OCI-LY1 (cell line): ENCODE data around the gene TTYH3.

Experiments
- H2AFZ ChIP-seq: fragments of 200-600 bp; sonication (generic), shearing (Covaris generic); 2 replicates; pipeline ENCODE4 v1.6.0; 2014; ENCODE audit warnings: antibody characterized with exemption, mild to moderate bottlenecking, low read length
- H3F3A ChIP-seq: fragments of 200-600 bp; sonication (generic), shearing (Covaris generic); 2 replicates; pipeline ENCODE4 v1.6.0; 2014; ENCODE audit warnings: mild to moderate bottlenecking, antibody characterized with exemption, low read length, moderate library complexity; ENCODE audit not compliant: insufficient read depth
- H3K27ac ChIP-seq: fragments of 200-600 bp; sonication (generic); 2 replicates; pipeline ENCODE4 v1.5.1; 2014; ENCODE audit warnings: low read length, mixed run types, mild to moderate bottlenecking, low read depth; ENCODE audit not compliant: poor library complexity, severe bottlenecking
- H3K27me3 ChIP-seq: fragments of 200-600 bp; sonication (generic); 2 replicates; pipeline ENCODE4 v1.6.0; 2014; ENCODE audit warnings: antibody characterized with exemption, mild to moderate bottlenecking, low read length, moderate library complexity; ENCODE audit not compliant: insufficient read depth
- H3K36me3 ChIP-seq: fragments of 200-600 bp; sonication (generic); 2 replicates; pipeline ENCODE4 v1.6.1; 2014; ENCODE audit warnings: mild to moderate bottlenecking, antibody characterized with exemption, low read length, moderate library complexity, mixed read lengths; ENCODE audit not compliant: insufficient read depth
- H3K4me1 ChIP-seq: fragments of 200-600 bp; sonication (generic); 2 replicates; pipeline ENCODE4 v1.5.1; 2014; ENCODE audit warnings: mild to moderate bottlenecking, low read length, moderate library complexity; ENCODE audit not compliant: insufficient read depth, severe bottlenecking
- H3K4me2 ChIP-seq: fragments of 200-600 bp; sonication (generic), shearing (Covaris generic); 2 replicates; pipeline ENCODE4 v1.6.1; 2014; ENCODE audit warnings: low read length
- H3K4me3 ChIP-seq: fragments of 200-600 bp; sonication (generic); 2 replicates; pipeline ENCODE4 v1.5.1; 2014; ENCODE audit warnings: low read length, low read depth, mild to moderate bottlenecking, mixed read lengths; ENCODE audit not compliant: poor library complexity, severe bottlenecking
- H3K79me2 ChIP-seq: fragments of 200-600 bp; shearing (Covaris generic); 2 replicates; pipeline ENCODE4 v1.6.1; 2016; ENCODE audit warnings: mixed run types, low read length, mixed read lengths; ENCODE audit not compliant: insufficient read depth
- H3K9ac ChIP-seq: fragments of 200-600 bp; sonication (generic), shearing (Covaris generic); 2 replicates; pipeline ENCODE4 v1.6.1; 2014; ENCODE audit warnings: mild to moderate bottlenecking, low read length, mixed read lengths
- H3K9me2 ChIP-seq: fragments of 200-600 bp; sonication (generic), shearing (Covaris generic); 2 replicates; pipeline ENCODE4 v1.6.1; 2014; ENCODE audit warnings: low read depth, mild to moderate bottlenecking, low read length, mixed read lengths
- H3K9me3 ChIP-seq: fragments of 200-600 bp; shearing (Covaris generic); 2 replicates; pipeline ENCODE4 v1.6.1; 2014; ENCODE audit warnings: low read length, mixed read lengths
- H4K20me1 ChIP-seq: fragments of 200-600 bp; sonication (generic), shearing (Covaris generic); 2 replicates; pipeline ENCODE4 v1.6.0; 2016; ENCODE audit warnings: mild to moderate bottlenecking, low read length; ENCODE audit not compliant: insufficient read depth
- EZH2 ChIP-seq: fragments of 200-600 bp; sonication (generic), shearing (Covaris generic); IDR thresholded peaks from 2 replicates; pipeline ENCODE4 v1.8.0; 2017; ENCODE audit warnings: borderline replicate concordance, mixed run types, mild to moderate bottlenecking, antibody characterized with exemption, low read length, moderate library complexity, mixed read lengths
- TF ChIP-seq, protein P1 (sequence below): fragments of 200-600 bp; sonication (generic), shearing (Covaris generic); IDR thresholded peaks from 2 replicates; pipeline ENCODE4 v1.5.1; 2017; ENCODE audit warnings: mild to moderate bottlenecking, antibody characterized with exemption, low read length, moderate library complexity, mixed read lengths

The TTYH3 gene

GRCh38 chr7:2699289-2699620, 67.5 kb downstream of the TTYH3 start:
- no peak overlapping the region for H3K4me3 ChIP-seq
- no peak for TF ChIP-seq EZH2
- TF ChIP-seq, protein P1, sequence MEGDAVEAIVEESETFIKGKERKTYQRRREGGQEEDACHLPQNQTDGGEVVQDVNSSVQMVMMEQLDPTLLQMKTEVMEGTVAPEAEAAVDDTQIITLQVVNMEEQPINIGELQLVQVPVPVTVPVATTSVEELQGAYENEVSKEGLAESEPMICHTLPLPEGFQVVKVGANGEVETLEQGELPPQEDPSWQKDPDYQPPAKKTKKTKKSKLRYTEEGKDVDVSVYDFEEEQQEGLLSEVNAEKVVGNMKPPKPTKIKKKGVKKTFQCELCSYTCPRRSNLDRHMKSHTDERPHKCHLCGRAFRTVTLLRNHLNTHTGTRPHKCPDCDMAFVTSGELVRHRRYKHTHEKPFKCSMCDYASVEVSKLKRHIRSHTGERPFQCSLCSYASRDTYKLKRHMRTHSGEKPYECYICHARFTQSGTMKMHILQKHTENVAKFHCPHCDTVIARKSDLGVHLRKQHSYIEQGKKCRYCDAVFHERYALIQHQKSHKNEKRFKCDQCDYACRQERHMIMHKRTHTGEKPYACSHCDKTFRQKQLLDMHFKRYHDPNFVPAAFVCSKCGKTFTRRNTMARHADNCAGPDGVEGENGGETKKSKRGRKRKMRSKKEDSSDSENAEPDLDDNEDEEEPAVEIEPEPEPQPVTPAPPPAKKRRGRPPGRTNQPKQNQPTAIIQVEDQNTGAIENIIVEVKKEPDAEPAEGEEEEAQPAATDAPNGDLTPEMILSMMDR = no peak

DNA sequence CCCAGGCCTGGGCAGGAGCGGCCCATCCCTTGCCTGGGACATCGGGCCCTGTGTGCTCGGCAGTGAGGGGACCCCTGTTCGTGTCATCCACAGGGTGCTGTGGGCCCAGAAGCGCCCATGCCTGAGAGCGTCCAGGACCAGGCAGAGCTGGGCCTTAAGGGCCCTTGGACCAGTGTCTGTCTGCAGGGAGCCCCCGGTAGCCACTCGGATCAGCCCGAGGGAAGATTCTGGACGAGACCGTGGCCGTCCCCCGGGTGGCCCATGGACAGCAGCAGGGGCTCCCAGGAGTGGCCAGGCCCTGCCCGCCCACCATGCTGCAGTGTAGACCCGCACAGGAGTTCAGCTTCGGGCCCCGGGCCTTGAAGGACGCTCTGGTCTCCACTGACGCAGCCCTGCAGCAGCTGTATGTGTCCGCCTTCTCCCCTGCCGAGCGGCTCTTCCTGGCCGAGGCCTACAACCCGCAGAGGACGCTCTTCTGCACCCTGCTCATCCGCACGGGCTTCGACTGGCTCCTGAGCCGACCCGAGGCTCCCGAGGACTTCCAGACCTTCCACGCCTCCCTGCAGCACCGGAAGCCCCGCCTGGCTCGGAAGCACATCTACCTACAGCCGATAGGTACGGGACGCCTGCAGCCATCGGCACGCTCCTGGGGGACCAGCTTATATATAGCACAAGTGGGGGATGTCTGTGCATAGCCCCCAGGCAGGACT, 68.5 kb downstream of the TTYH3 start:
- no peaks in the 10 kb centered on the region; the same call in 1 of the 2 replicates for H3K36me3 ChIP-seq
- H3K9me3 ChIP-seq = no peaks in the 10 kb centered on the region
- H3K4me3 ChIP-seq = no peak overlapping the region
- H3K27me3 ChIP-seq = peaks cover 4% of the 10 kb centered on the region; the same call in 1 of the 2 replicates
- no peak overlapping the region for H3K4me2 ChIP-seq
- no peak overlapping the region for H3K27ac ChIP-seq
- H4K20me1 ChIP-seq = no peaks in the 10 kb centered on the region
- H3K79me2 ChIP-seq = no peaks in the 10 kb centered on the region
- H3F3A ChIP-seq = no peaks in the 10 kb centered on the region
- H3K9me2 ChIP-seq = no peaks in the 10 kb centered on the region
- H3K9ac ChIP-seq = no peak overlapping the region
- TF ChIP-seq, protein P1 = no peak
- no peak for TF ChIP-seq EZH2
- H3K4me1 ChIP-seq = peaks cover 3% of the 10 kb centered on the region
- H2AFZ ChIP-seq = no peak overlapping the region

More at GRCh38 chr7:2699289-2699620, 67.5 kb downstream of the TTYH3 start:
- Histone ChIP-seq H3K9ac (no peak overlapping the region), H3K79me2 (no peaks in the 10 kb centered on the region), H3K27ac (no peak overlapping the region), H3F3A (no peaks in the 10 kb centered on the region), H4K20me1 (no peaks in the 10 kb centered on the region), H3K27me3 (peaks cover 7% of the 10 kb centered on the region; the same call in 1 of the 2 replicates), H3K4me1 (peaks cover 3% of the 10 kb centered on the region), H3K9me2 (no peaks in the 10 kb centered on the region), H2AFZ (no peak overlapping the region), H3K36me3 (no peaks in the 10 kb centered on the region; the same call in 1 of the 2 replicates), H3K9me3 (no peaks in the 10 kb centered on the region), H3K4me2 (no peak overlapping the region)

DNA sequence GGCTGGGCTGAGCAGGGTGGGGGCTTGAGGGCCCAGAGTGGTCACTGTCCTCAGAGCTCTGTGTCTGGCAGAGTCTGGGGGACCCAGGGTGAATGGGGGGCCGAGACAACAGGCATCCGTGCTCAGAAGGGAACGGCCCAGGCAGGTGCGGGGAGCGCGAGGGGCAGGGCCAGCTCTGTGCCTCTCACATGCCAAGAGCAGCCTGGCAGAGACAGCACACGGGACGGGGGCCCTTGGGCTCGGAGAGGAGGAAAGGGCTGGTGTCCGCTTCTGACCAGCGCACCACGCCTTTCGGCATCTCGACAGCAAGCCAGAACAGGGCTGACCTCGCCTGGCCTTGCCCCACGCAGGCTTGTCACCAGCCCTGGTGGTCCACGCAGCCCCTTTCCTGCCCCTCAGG, 69.6 kb downstream of the TTYH3 start:
- Histone ChIP-seq H3K9me2 (no peaks in the 10 kb centered on the region), H2AFZ (no peak overlapping the region), H3K4me2 (no peak overlapping the region), H3F3A (no peaks in the 10 kb centered on the region), H3K9ac (no peak overlapping the region), H3K79me2 (no peaks in the 10 kb centered on the region), H3K9me3 (no peaks in the 10 kb centered on the region), H3K4me1 (peaks cover 3% of the 10 kb centered on the region), H3K27me3 (peaks cover 4% of the 10 kb centered on the region; the same call in 1 of the 2 replicates), H4K20me1 (no peaks in the 10 kb centered on the region), H3K4me3 (no peak overlapping the region), H3K27ac (no peak overlapping the region), H3K36me3 (no peaks in the 10 kb centered on the region)
- TF ChIP-seq, protein P1 = no peak
- no peak for TF ChIP-seq EZH2
